Measurements from ENCODE around the gene OR10A6. TPM values are rescaled to one million over a fixed set of nuclear protein-coding genes. Genes with fewer than 3 reads are reported as not detected.

The OR10A6 gene
- polyA plus RNA-seq, 1 experiment, result 0.05 TPM

DNA sequence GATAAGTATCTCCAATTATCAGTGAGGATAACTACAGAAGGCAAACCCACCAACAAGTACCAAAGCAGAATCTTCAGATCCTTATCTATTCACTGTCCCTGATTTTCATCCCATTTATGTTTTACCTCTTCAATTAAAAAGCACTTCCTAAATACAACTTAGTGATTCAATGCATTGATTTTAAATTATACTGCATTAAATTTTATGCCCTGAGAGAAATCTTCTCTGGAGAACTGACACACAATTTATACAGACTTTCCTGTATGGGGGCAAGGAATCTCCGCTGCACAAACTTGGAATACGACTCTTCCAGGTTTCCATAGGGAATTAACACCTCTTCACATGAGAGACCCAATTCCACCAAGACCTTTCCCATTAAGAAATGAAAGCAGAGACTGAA is 10.5 kb upstream of the OR10A6 start, which contains the start of gene OR10A3:
OR10A3 (minus strand) TSS at position 101 of the 400 bp plus-strand sequence. CDS start 2,188 bp downstream, outside the sequence.
- H3K27me3 ChIP-seq (ENCODE audit: control insufficient read depth, insufficient read depth, low read length), result no peaks in the 10 kb centered on the region
- peaks cover 4% of the 10 kb centered on the region; the same call in 1 of the 2 replicates for H3K9me3 ChIP-seq (ENCODE audit: control insufficient read depth, insufficient read depth, low read length)
- ChIA-PET CTCF (no interaction called here), POLR2A (no interaction called here)
- no peak for DNase-seq (ENCODE audit: low read depth, low spot score)
- H3K27ac ChIP-seq (ENCODE audit: low read depth, low read length), result no peak within 1 kb of the TSS
- no peak within 1 kb of the TSS for H3K4me3 ChIP-seq (ENCODE audit: low read depth, low read length)
- TF ChIP-seq, protein P1, sequence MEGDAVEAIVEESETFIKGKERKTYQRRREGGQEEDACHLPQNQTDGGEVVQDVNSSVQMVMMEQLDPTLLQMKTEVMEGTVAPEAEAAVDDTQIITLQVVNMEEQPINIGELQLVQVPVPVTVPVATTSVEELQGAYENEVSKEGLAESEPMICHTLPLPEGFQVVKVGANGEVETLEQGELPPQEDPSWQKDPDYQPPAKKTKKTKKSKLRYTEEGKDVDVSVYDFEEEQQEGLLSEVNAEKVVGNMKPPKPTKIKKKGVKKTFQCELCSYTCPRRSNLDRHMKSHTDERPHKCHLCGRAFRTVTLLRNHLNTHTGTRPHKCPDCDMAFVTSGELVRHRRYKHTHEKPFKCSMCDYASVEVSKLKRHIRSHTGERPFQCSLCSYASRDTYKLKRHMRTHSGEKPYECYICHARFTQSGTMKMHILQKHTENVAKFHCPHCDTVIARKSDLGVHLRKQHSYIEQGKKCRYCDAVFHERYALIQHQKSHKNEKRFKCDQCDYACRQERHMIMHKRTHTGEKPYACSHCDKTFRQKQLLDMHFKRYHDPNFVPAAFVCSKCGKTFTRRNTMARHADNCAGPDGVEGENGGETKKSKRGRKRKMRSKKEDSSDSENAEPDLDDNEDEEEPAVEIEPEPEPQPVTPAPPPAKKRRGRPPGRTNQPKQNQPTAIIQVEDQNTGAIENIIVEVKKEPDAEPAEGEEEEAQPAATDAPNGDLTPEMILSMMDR (IDR thresholded peaks at IDR 0.05; ENCODE audit: low read depth, low read length), result no peak

DNA sequence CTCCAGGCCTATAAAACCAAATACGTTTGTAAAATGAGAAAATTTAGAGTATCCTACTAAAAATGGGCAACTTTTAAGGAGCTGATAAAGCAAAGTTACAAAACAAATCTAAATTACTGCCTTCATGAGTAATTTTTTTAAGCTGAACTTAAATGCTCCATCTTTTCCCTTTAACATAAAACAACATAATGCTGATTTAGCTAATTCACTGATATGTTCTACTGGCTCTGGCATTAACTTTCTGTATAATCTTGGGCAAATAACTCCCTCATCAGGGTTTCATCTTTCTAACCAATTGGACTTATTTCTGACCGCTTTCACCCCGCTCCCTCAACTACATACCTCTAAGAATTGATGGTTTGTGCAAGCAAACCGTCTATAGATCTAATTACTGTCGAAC is 10.1 kb upstream of the OR10A6 start:
- TF ChIP-seq, protein P1 (IDR thresholded peaks at IDR 0.05; ENCODE audit: low read depth, low read length), result no peak
- no peak overlapping the region for H3K27ac ChIP-seq (ENCODE audit: low read depth, low read length)
- DNase-seq (ENCODE audit: low read depth, low spot score), result no peak
- ChIA-PET CTCF (no interaction called here), POLR2A (no interaction called here)
- H3K9me3 ChIP-seq (ENCODE audit: control insufficient read depth, insufficient read depth, low read length), result peaks cover 4% of the 10 kb centered on the region; the same call in 1 of the 2 replicates
- H3K4me3 ChIP-seq (ENCODE audit: low read depth, low read length), result no peak overlapping the region
- H3K27me3 ChIP-seq (ENCODE audit: control insufficient read depth, insufficient read depth, low read length), result peaks cover 4% of the 10 kb centered on the region

DNA sequence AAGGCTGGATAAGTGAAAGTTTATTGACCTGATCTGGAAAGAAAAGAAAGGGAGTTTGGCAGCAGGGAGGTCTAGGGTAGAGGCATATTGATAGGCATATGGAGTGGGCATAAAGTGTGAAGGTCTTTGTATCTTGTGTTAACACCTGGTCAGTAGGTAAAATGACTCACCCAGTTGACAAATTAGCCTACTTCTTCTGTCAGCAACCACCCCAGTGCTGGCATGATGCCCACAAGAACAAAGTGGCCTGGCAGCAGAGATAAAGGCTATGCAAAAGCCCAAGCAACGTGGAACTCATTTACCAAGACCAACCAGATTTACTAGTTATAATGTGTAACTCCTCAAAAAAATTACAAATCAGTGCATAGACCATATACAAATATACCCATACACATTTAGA is 5.5 kb upstream of the OR10A6 start:
- Histone ChIP-seq H3K27me3 (ENCODE audit: control insufficient read depth, insufficient read depth, low read length) (peaks cover 4% of the 10 kb centered on the region), H3K27ac (ENCODE audit: low read depth, low read length) (no peak overlapping the region), H3K9me3 (ENCODE audit: control insufficient read depth, insufficient read depth, low read length) (no peaks in the 10 kb centered on the region), H3K4me3 (ENCODE audit: low read depth, low read length) (no peak overlapping the region)
- TF ChIP-seq, protein P1 (IDR thresholded peaks at IDR 0.05; ENCODE audit: low read depth, low read length), result no peak
- no peak for DNase-seq (ENCODE audit: low read depth, low spot score)
- ChIA-PET CTCF (interaction anchor here (1.0 kb wide), 2 partner anchors 50 to 163 kb away, joined by 5 read pairs; partner anchors contain the start of gene EIF3F), POLR2A (no interaction called here)

DNA sequence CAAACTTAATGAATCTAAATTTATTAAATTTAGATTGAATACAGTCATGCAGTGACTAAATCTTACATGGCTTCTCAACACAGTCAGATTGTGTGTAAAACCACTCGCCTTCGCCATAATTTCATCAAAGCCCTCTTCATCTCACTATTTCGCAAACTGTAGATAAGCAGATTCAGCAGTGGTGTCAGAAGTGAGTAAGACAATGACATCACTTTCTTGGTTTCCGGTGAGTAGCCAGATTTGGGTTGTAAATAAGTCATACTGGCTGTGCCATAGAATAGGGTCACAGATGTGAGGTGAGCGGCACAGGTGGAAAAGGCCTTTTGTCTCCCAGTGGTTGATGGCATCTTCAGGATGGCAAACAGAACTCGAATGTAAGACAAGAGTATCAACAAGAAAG is 3.4 kb downstream of the OR10A6 start:
- H3K4me3 ChIP-seq (ENCODE audit: low read depth, low read length), result no peak overlapping the region
- ChIA-PET POLR2A (no interaction called here), CTCF (no interaction called here)
- no peaks in the 10 kb centered on the region for H3K9me3 ChIP-seq (ENCODE audit: control insufficient read depth, insufficient read depth, low read length)
- H3K27me3 ChIP-seq (ENCODE audit: control insufficient read depth, insufficient read depth, low read length), result no peaks in the 10 kb centered on the region
- no peak for DNase-seq (ENCODE audit: low read depth, low spot score)
- H3K27ac ChIP-seq (ENCODE audit: low read depth, low read length), result no peak overlapping the region
- TF ChIP-seq, protein P1 (IDR thresholded peaks at IDR 0.05; ENCODE audit: low read depth, low read length), result no peak

DNA sequence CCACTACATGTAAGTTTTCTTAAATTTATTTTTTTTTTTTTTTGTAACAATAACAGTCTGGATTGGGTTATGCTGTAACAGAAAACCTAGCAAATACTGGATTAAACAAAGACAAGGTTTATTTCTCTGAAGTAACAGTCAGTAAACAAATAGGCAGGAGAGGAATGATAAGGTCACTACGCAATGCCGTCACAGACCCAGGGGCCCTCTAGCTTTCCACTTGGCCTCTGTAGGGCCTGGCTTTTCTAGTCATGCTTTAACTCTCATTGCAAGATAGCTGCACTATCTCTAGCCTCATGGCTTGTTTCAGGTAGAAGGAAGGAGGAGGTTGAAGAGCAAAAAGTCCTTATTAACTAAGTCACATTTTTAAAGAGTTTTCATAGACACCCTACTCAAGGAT is 6.5 kb downstream of the OR10A6 start:
- H3K4me3 ChIP-seq (ENCODE audit: low read depth, low read length), result no peak overlapping the region
- peak; percentile 8 for DNase-seq (ENCODE audit: low read depth, low spot score)
- peak overlapping the region; percentile 21 for H3K27ac ChIP-seq (ENCODE audit: low read depth, low read length)
- H3K27me3 ChIP-seq (ENCODE audit: control insufficient read depth, insufficient read depth, low read length), result no peaks in the 10 kb centered on the region
- no peaks in the 10 kb centered on the region for H3K9me3 ChIP-seq (ENCODE audit: control insufficient read depth, insufficient read depth, low read length)
- TF ChIP-seq, protein P1 (IDR thresholded peaks at IDR 0.05; ENCODE audit: low read depth, low read length), result no peak
- CTCF ChIA-PET, result interaction anchor here (0.6 to 2.2 kb wide), 4 partner anchors 19 to 75 kb away, joined by 4 to 11 read pairs (median 6); partner anchors contain the start of gene EIF3F
- POLR2A ChIA-PET, result interaction anchor here (0.7 kb wide), 1 partner anchor 41 kb away, joined by 3 read pairs; no protein-coding TSS in a partner anchor

Measured in AG04450 (cell line).